H1 (cell line): Measurements from ENCODE around the gene CLEC2D. TPM values are rescaled to one million over a fixed set of nuclear protein-coding genes. Genes with fewer than 3 reads are reported as not detected.

ENCODE experiments used
- CTCF ChIA-PET: fragments of 300-600 bp; sonication (Branson Sonifier 250); formaldehyde crosslinking; loops from one replicate; lab custom pipeline; 2021; ENCODE audit not compliant: partially characterized antibody; lab: Charles Lee
- POLR2A ChIA-PET: fragments of 300-600 bp; sonication (Branson Sonifier 250); formaldehyde crosslinking; loops from one replicate; lab custom pipeline; 2021; ENCODE audit warnings: inconsistent platforms; ENCODE audit not compliant: partially characterized antibody; lab: Charles Lee
- DNase-seq, 2 experiments: peaks; one replicate each; pipeline versions ENCODE4 v3.0.0 to v3.0.0-alpha.2; 2010 to 2022; ENCODE audit warnings: low spot score in 2 of 2, low read depth in 1 of 2, mixed read lengths in 1 of 2
- FAIRE-seq: peaks from 2 replicates; lab custom pipeline; 2011; peaks lifted over from hg19 to GRCh38; lab: Jason Lieb, UNC
- H2AFZ ChIP-seq: 2 replicates; pipeline ENCODE4 v1.8.1; 2012; ENCODE audit warnings: low read length, inconsistent platforms
- H2AK5ac ChIP-seq: 2 replicates; pipeline ENCODE4 v1.6.1; 2013; ENCODE audit warnings: low read depth, low read length
- H2BK120ac ChIP-seq: replicated peaks from 2 replicates; pipeline ENCODE3; 2013; ENCODE audit warnings: low read depth, low read length, inconsistent platforms
- H2BK12ac ChIP-seq: 2 replicates; pipeline ENCODE4 v1.6.1; 2013; ENCODE audit warnings: low read depth, low read length
- H2BK15ac ChIP-seq: 2 replicates; pipeline ENCODE4 v1.6.1; 2013; ENCODE audit warnings: low read length
- H2BK20ac ChIP-seq: 2 replicates; pipeline ENCODE4 v1.6.1; 2013; ENCODE audit warnings: low read length
- H2BK5ac ChIP-seq: 2 replicates; pipeline ENCODE4 v1.6.1; 2013; ENCODE audit warnings: low read depth, low read length
- H3K14ac ChIP-seq: 2 replicates; pipeline ENCODE4 v1.6.1; 2013; ENCODE audit warnings: inconsistent platforms; ENCODE audit not compliant: insufficient read length
- H3K18ac ChIP-seq: 2 replicates; pipeline ENCODE4 v1.6.1; 2013; ENCODE audit warnings: low read length; ENCODE audit errors: extremely low read depth
- H3K23ac ChIP-seq: 2 replicates; pipeline ENCODE4 v1.6.1; 2013; ENCODE audit warnings: inconsistent platforms; ENCODE audit not compliant: insufficient read length
- H3K23me2 ChIP-seq: 2 replicates; pipeline ENCODE4 v1.6.1; 2013; ENCODE audit warnings: low read depth, low read length
- H3K27ac ChIP-seq: 2 replicates; pipeline ENCODE4 v1.6.1; 2011; ENCODE audit warnings: low read depth, low read length, inconsistent platforms
- H3K27me3 ChIP-seq, 4 experiments: replicated peaks in 1 of 4; 1 replicate in 1 of 4; 2 replicates in 3 of 4; pipeline versions ENCODE4 v1.6.1 to v1.8.1; 2011 to 2013; ENCODE audit warnings: low read length in 3 of 4, mild to moderate bottlenecking in 3 of 4, inconsistent platforms in 2 of 4, mixed read lengths in 2 of 4, moderate library complexity in 1 of 4; ENCODE audit not compliant: control insufficient read depth in 3 of 4, insufficient read depth in 3 of 4; ENCODE audit errors: extremely low read depth in 1 of 4
- H3K36me3 ChIP-seq, 4 experiments: 2 replicates each; pipeline versions ENCODE4 v1.6.1 to v1.8.1; 2011 to 2013; ENCODE audit warnings: mild to moderate bottlenecking in 4 of 4, low read length in 3 of 4, moderate library complexity in 2 of 4, control low read depth in 1 of 4, inconsistent platforms in 1 of 4; ENCODE audit not compliant: insufficient read depth in 4 of 4, control insufficient read depth in 2 of 4
- H3K4ac ChIP-seq: replicated peaks from 2 replicates; pipeline ENCODE3; 2013; ENCODE audit warnings: low read length, low read depth, mixed read lengths, inconsistent platforms; ENCODE audit not compliant: insufficient read length
- H3K4me1 ChIP-seq, 4 experiments: replicated peaks in 1 of 4; 1 replicate in 1 of 4; 2 replicates in 3 of 4; pipeline versions ENCODE4 v1.6.1 to v1.8.1; 2011 to 2013; ENCODE audit warnings: low read length in 3 of 4, inconsistent platforms in 2 of 4, mixed read lengths in 1 of 4; ENCODE audit not compliant: insufficient read depth in 4 of 4, control insufficient read depth in 3 of 4
- H3K4me2 ChIP-seq, 2 experiments: 2 replicates each; pipeline versions ENCODE4 v1.6.1 to v1.8.1; 2011 to 2013; ENCODE audit warnings: low read depth in 2 of 2, low read length in 2 of 2, control low read depth in 1 of 2, inconsistent platforms in 1 of 2, mild to moderate bottlenecking in 1 of 2; ENCODE audit not compliant: insufficient read depth in 1 of 2
- H3K4me3 ChIP-seq, 4 experiments: fragments of 200-600, 300-600 bp in 1 of 4; sonication (generic), shearing (Covaris generic), sonication (Bioruptor Twin) in 1 of 4; 2 replicates each; pipeline versions ENCODE4 v1.5.1 to v1.8.1; 2011 to 2016; ENCODE audit warnings: low read length in 4 of 4, low read depth in 3 of 4, control low read depth in 2 of 4, inconsistent platforms in 2 of 4, mild to moderate bottlenecking in 2 of 4, mixed read lengths in 1 of 4, moderate library complexity in 1 of 4; ENCODE audit not compliant: insufficient read depth in 2 of 4; ENCODE audit errors: extremely low read depth in 1 of 4
- H3K56ac ChIP-seq: replicated peaks from 2 replicates; pipeline ENCODE3; 2013; ENCODE audit warnings: low read depth, mild to moderate bottlenecking, mixed read lengths, low read length, inconsistent platforms; ENCODE audit not compliant: insufficient read length
- H3K79me1 ChIP-seq: 2 replicates; pipeline ENCODE4 v1.6.1; 2013; ENCODE audit warnings: low read depth, low read length, control low read depth
- H3K79me2 ChIP-seq, 2 experiments: 2 replicates each; pipeline versions ENCODE4 v1.6.1 to v1.8.1; 2012 to 2013; ENCODE audit warnings: low read length in 2 of 2, mild to moderate bottlenecking in 2 of 2, inconsistent platforms in 1 of 2; ENCODE audit not compliant: insufficient read depth in 2 of 2, control insufficient read depth in 1 of 2
- H3K9ac ChIP-seq, 4 experiments: replicated peaks in 1 of 4; 1 replicate in 1 of 4; 2 replicates in 3 of 4; pipeline versions ENCODE4 v1.6.1 to v1.8.1; 2011 to 2013; ENCODE audit warnings: low read depth in 3 of 4, low read length in 3 of 4, control low read depth in 2 of 4, mild to moderate bottlenecking in 2 of 4, moderate library complexity in 2 of 4, inconsistent platforms in 1 of 4; ENCODE audit errors: extremely low read depth in 1 of 4
- H3K9me3 ChIP-seq, 2 experiments: 2 replicates each; pipeline versions ENCODE4 v1.6.1 to v1.8.1; 2012 to 2013; ENCODE audit warnings: mild to moderate bottlenecking in 2 of 2, moderate library complexity in 2 of 2, control low read depth in 1 of 2, inconsistent platforms in 1 of 2, low read depth in 1 of 2, low read length in 1 of 2, mixed read lengths in 1 of 2; ENCODE audit not compliant: insufficient read depth in 2 of 2
- H4K20me1 ChIP-seq, 2 experiments: replicated peaks in 1 of 2; 2 replicates each; pipeline versions ENCODE3 to v1.8.1; 2011 to 2013; ENCODE audit warnings: inconsistent platforms in 2 of 2, low read length in 2 of 2, mild to moderate bottlenecking in 1 of 2; ENCODE audit not compliant: insufficient read depth in 2 of 2, control insufficient read depth in 1 of 2
- H4K5ac ChIP-seq: 2 replicates; pipeline ENCODE4 v1.6.1; 2013; ENCODE audit warnings: low read length, low read depth, mixed read lengths, inconsistent platforms; ENCODE audit not compliant: insufficient read length
- H4K8ac ChIP-seq: 2 replicates; pipeline ENCODE4 v1.8.0; 2013; ENCODE audit warnings: mild to moderate bottlenecking, moderate library complexity, low read length, inconsistent platforms; ENCODE audit not compliant: insufficient read depth; ENCODE audit errors: extremely low read depth
- H4K91ac ChIP-seq: replicated peaks from 2 replicates; pipeline ENCODE3; 2013; ENCODE audit warnings: low read length, mixed read lengths, inconsistent platforms; ENCODE audit not compliant: insufficient read length
- BRCA1 ChIP-seq: IDR thresholded peaks from 2 replicates; pipeline ENCODE4 v1.6.1; 2012; ENCODE audit warnings: low read depth, low read length, improper control_type of control experiment
- CEBPB ChIP-seq: IDR thresholded peaks from 2 replicates; pipeline ENCODE4 v1.6.1; 2012; ENCODE audit warnings: low read depth, low read length
- PHF8 ChIP-seq: fragments of 200-600 bp; sonication (generic); conservative IDR thresholded peaks from 2 replicates; pipeline ENCODE4 v1.7.1; 2012; ENCODE audit warnings: low read depth, mild to moderate bottlenecking, inconsistent platforms, low read length, moderate library complexity
- RXRA ChIP-seq: IDR thresholded peaks from 2 replicates; pipeline ENCODE4 v1.6.1; 2011; ENCODE audit warnings: low read depth, mild to moderate bottlenecking, low read length, moderate library complexity; ENCODE audit not compliant: insufficient read depth
- SP2 ChIP-seq: IDR thresholded peaks from 2 replicates; pipeline ENCODE4 v1.6.1; 2012; ENCODE audit warnings: mild to moderate bottlenecking, low read length, inconsistent platforms
- TAF1 ChIP-seq: IDR thresholded peaks from 2 replicates; pipeline ENCODE4 v1.6.1; 2011; ENCODE audit warnings: mild to moderate bottlenecking, low read depth, low read length
- polyA plus RNA-seq, 7 experiments: library from polyadenylated mRNA; depleted of rRNA in 3 of 7; stranded (reverse) in 5 of 7; unstranded in 2 of 7; fragments of >200 nt in 5 of 7; fragments of 200-250 nt in 2 of 7; gene quantifications; 1 replicate in 5 of 7; 2 replicates in 1 of 7; 4 replicates in 1 of 7; pipeline versions ENCODE4 v1.2.1 to v1.2.3, GENCODE V29; 2011 to 2013; ENCODE audit warnings: missing spikeins in 2 of 7, mixed read lengths in 2 of 7
- total RNA-seq: library from RNA; stranded (reverse); fragmentation: NEBNext Ultra II Directional; extraction: Animal tissue kit (Norgen Biotek cat#: 25700); gene quantifications from 2 replicates; pipeline ENCODE4 v1.2.1, GENCODE V29; 2021

Gene CLEC2D
- total and polyA plus RNA-seq, 2 of the 8 experiments (the other 6 are each of a cell fraction or from before 2014, with no cell fraction given) = 4.2 to 6.2 TPM

DNA sequence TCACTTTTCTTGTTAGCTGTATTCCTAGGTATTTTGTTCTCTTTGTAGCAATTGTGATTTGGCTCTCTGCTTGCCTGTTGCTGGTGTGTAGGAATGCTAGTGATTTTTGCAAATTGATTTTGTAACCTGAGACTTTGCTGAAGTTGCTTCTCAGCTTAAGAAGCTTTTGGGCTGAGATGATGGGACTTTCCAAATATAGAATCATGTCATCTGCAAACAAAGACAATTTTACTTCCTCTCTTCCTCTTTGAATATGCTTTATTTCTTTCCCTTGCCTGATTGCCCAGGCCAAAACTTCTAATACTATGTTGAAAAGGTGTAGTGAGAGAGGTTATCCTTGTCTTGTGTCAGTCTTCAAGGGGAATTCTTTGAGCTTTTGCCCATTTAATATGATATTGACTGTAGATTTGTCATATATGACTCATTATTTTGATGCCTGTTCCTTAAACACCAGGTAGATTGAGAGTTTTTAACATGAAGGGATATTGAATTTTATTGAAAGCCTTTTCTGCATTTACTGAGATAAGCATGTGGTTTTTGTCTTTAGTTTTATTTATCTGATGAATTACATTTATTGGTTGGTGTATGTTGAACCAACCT lies 36.7 kb downstream of the CLEC2D start:
- Histone ChIP-seq H2BK12ac (no peak overlapping the region), H2BK15ac (no peak overlapping the region), H3K4me3 (no peak overlapping the region), H3K4me2 (no peak overlapping the region), H3K79me1 (no peaks in the 10 kb centered on the region), H2BK20ac (no peak overlapping the region), H3K56ac (no peak overlapping the region), H3K14ac (no peak overlapping the region), H3K4ac (no peak overlapping the region), H2AFZ (no peak overlapping the region), H4K5ac (no peak overlapping the region), H4K91ac (no peak overlapping the region), H3K36me3 (no peaks in the 10 kb centered on the region), H3K4me1 (peaks cover 0 to 2% (median 0%) of the 10 kb centered on the region in 4 experiments; a peak in 1 of 7 replicates), H4K20me1 (no peaks in the 10 kb centered on the region), H3K23ac (no peak overlapping the region), H3K27ac (no peak overlapping the region), H2AK5ac (no peak overlapping the region), H3K9ac (no peak overlapping the region), H3K79me2 (no peaks in the 10 kb centered on the region), H3K23me2 (no peaks in the 10 kb centered on the region), H4K8ac (no peak overlapping the region), H2BK120ac (no peak overlapping the region), H3K18ac (no peak overlapping the region), H2BK5ac (no peak overlapping the region), H3K9me3 (0 out of 4 replicates have a peak, but pooled peaks cover 3 to 4% of the 10 kb centered on the region in 2 experiments), H3K27me3 (no peaks in the 10 kb centered on the region)
- no peak for TF ChIP-seq TAF1
- no peak for TF ChIP-seq RXRA
- no peak for TF ChIP-seq BRCA1
- TF ChIP-seq CEBPB = no peak
- no peak for TF ChIP-seq SP2
- no peak for TF ChIP-seq PHF8
- DNase-seq (no peak), FAIRE-seq (no peak)
- POLR2A ChIA-PET = no interaction called here
- CTCF ChIA-PET = interaction anchor here (0.8 to 6.1 kb wide), 7 partner anchors 9 to 101 kb away, joined by 3 to 62 read pairs (median 3); no protein-coding TSS in a partner anchor
